Raji (cell line): Measurements from ENCODE around the gene PITPNB.
A peak's percentile ranks its signal among the peaks of the same experiment; 100 is the strongest.

Source experiments
- POLR2A ChIP-seq: IDR thresholded peaks from 2 replicates; pipeline ENCODE4 v1.6.1; 2011; ENCODE audit warnings: low read depth, low read length, control low read depth; ENCODE audit not compliant: insufficient read depth

Gene PITPNB

DNA sequence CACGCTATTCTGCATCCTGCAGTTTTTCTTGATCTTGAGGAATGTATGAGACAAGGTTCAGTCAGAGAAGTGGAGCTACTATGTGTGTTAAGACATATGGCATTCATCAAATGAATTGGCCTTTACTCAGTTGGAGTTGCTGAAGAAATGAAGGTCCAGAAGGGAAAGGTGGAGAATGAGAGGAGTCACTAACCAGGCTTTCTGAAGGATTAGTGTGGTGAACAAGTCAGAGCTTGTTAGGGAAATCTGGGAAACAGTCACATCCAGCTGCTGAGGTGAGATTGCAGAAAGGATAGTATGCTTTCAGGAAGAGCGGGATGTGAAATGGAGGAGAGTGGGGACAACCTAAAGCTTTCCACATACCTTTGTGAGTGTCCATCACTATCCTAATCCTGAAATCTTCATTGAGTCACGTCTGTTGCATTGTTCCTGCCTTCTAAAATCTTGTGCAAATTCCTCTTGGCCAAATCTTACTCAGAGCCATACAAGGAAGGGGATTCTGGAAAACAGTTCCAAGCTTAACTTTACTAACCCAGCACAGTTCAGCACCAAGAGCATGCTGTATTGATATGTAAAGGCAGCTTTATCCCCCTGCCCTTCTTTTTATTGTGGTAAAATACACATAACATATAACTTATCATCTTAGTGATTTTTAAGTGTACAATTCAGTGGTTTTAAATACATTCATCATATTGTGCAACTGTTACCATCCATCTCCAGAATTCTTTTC is 11.4 kb upstream of the PITPNB start:
- no peak for TF ChIP-seq POLR2A

DNA sequence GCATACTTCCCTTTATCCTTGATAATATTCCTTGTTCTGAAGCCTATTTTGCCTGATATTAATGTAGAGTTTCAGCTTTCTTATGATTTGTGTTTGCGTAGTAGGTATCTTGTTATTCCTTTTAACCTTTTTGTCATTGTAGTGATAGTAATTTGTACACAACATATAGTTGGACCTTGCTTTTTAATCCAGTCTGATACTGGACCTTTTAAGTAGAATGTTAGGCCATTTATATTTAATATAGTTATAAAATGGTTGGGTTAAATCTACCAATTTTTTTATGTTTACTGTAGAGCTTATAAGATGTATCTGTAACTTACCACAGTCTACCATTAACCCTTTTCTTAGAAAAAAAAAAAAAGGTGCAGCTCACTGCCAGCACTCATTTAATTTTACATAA is 8.6 kb upstream of the PITPNB start:
- TF ChIP-seq POLR2A = no peak

DNA sequence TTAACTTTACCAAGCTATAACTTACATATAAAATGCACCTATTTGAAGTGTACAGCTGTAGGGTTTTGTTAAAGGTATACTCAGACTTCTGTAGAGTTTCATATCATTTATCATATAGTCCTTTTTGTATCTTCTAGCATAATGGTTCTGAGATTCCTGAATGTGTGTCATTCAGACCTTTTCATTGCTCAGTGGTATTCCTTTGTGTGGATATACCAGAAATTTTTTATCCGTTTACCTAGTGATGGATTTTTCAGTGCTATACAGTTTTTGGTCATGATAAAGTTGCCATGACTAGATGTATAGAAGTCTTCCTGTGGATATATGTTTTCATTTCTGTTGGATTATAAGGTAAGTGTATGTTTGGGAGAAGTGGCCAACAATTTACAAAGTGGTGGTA is 6.3 kb upstream of the PITPNB start:
- TF ChIP-seq POLR2A = no peak

DNA sequence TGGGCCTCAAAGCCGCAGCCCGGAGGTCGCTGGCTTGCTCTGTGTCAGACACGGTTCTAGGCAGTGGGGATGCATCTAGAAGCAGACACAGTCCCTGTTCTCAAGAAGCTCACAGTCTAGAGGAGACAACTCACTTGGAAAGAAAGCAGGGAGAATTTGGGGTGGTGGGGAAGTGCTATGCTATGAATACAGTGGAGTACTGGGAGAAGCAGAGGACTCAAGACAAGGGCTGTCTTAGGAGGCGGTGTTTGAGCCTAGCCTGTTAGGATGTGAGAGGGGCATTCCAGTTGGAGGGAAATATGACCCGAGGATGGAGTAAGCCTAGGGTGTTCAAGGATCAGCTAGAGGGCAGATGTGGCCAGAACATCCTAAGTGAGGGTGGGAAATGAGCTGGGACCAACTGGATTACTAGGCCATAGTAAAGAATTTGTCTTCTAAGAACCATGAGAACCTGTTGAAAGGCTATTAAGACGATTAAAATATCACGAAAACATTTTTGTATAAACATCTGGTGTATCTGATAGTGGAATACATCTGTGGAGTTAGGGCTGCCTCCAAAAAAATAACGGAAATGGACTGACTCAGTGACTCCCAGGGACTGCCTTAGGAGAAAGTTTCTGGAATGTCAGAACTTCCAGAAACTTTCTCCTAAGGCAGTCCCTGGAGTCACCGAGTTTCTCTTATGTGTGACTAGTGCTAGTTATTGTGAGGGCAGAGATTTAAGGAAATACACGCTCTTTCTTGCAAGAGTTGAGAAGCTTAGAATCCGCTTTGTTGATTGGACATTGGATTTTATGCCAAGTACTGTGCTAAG is 1.1 kb upstream of the PITPNB start:
- no peak for TF ChIP-seq POLR2A

DNA sequence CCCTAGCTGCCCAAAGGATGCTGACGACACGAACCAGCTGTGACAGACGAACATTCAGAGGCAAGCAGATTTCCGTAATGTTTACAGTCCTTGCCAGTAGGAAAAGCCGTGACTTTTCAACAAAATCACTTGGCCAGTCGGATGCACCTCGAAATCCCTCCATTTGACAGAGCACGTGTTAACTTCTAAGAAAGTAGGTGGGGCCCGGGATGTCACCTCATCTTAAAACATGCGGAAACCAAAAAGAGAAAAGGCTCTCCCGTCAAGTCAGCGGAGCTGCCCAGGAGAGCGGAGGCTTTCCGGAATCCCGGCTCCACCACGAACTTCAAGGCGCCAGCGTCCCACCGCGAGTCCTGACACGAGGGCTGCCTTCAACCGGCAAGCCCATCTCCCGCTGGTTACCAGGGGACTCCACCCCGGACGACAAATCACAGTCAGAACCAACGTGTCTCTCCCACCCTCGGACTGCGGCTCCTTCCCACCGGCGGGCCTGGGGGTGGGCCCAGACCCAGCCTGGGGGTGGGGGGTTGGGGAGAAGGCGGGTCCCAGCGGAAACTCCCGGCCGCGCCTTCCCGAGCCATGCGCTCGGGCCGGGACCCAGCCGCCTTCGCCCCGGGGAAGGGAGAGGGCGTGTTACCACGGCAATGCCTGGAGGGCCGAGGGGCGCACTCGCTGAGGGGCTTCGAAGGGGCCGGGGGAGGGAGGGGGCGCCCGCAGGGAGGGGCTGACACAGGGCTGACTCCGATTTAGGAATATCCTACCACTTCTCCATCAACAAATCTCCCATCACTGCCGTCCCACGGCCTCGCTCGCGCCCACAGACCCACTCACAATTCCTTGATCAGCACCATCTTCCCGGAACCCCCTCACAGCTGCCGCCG is 475 bp downstream of the PITPNB start:
- TF ChIP-seq POLR2A = peak; percentile 79

DNA sequence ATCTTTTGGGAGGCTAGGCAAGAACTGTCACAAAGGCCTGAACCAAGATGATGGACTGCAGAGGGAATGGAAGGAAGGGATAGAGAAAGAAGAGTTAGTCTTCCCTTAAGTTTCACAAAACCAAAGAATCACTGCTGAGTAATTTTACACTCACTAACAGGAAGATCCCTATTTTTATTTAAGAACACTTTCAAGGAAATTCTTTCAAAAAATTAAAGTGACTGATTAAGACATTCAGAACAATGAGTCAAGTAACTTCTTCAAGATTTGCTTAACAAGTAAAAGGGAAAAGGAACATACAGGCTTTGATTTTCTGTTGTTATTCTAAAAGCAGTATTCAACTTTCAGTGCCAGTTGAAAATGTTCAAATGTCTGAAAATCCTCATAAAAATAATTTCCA is 3.1 kb downstream of the PITPNB start:
- TF ChIP-seq POLR2A = no peak

DNA sequence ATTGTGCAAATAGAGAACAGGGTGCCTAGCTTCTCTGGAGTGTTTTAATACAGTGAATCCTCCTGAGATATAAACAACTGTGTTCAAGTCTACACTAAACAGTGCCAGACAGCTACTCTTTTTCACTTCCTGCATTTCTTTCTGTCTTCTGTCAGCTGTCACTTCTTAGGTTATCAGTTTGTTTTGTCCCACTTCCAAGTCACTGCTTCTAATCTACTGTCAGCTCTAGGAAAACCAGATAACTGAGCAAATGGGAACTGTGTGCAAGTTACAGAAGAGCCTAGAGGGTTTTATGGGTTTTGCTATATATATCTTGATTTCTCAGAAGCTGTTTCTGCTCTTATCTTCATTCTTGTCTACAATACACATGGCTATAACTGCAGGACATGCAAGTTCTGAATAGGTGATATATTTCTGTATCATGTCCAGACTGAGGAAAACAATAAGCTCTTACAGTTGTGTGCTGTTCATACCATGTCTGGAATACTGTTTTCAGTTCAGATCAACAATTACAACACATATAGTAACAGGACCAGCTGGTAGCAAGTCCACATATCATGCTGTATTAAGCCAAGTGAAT is 5.8 kb downstream of the PITPNB start:
- TF ChIP-seq POLR2A = no peak

DNA sequence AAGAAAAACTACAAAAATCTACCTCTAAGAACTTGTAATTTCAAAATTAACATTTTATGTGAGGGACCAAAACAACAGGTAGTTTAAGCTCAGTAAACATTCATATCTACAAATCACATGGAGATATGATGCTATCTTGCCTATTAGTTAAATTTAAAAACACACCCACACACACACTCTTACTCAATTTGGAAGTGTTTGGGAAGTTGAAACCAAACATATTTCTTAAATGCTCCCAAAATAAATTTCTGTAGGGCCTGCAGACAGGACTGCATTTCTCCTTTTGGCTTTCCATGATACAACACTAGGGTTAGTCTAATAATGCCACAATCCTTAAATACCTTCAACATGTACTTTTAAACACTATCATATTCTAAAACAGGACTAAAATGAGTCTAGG is 7.0 kb downstream of the PITPNB start:
- no peak for TF ChIP-seq POLR2A

DNA sequence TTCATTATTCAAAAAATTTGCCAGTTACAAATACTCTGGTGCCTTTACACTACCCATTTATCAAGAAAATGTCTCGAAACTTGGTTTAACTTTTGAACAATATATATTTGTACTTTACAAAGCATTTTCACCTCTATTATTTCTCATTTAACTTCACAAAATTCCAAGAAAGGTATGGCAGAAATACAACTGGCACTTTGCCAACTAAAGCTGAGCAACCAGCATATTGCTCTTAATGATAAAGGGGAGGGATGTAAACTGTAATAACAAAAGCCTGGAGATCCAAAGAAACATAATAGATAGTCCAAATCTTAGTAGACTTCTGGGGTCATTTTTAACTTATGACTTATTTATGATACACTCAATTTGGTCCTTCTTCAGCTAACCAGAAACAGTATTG is 7.7 kb downstream of the PITPNB start:
- no peak for TF ChIP-seq POLR2A

DNA sequence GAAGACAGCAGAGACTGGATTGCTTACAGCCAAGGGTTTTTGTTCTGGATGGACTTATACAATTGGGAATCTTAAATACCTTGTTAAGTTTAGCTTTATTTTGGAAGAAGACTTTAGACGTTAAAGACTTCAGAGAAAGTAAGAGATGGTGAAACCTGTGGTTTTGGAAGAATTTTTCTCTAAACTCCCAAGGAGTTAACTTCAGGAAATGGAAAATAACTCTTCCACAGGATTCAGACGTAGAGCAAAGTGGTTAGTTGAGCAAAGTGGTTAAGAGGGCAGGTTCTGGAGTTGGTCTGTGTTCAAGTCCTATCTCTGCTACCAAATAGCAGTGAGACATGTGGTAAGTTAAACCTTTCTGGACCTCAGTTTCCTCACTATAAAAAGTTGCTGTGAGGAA is 12.8 kb downstream of the PITPNB start:
- no peak for TF ChIP-seq POLR2A

DNA sequence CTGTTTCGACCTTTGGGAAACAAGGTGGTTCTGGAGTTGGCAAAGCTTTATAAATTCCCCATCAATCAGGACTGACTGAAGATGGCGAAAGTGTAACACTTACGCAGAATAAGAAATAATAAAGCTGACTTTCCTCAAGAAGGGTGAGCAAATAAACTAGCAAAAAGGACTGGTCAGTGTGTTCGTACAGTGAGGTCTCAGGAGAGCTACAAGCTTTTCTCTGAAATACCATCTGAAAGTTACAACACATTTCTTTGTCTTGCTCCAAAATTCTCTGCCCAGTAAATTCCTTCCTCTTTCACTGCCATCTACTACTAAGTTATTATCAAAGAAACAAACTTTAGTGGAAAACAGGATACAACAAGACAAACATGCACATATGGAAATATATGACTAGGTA is 13.4 kb downstream of the PITPNB start:
- TF ChIP-seq POLR2A = no peak

DNA sequence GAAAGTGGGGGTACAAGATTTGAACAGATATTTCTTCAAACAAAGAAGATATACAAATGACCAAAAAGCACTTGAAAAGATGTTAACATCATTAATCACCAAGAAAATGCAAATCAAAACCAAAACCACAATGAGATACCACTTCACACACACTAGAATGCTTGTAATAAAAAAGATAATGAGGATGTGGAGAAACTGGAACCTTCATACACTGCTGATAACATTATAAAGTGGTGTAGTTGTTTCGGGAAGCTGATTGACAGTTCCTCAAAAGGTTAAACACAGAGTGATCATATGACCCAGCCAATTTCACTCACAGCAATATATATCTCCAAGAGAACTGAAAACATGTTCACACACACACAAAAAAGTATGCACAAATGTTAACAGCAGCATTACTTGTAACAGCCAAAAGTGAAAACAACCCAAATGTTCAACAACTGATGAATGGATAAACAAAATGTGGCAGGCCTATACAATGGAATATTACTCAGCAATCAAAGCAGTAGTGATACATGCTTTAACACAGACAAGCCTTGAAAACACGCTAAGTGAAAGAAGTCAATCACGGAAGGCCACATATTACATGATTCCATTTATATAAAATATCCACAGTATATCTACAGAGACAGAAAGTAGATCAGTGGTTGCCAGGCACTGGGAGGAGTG is 15.1 kb downstream of the PITPNB start:
- no peak for TF ChIP-seq POLR2A

DNA sequence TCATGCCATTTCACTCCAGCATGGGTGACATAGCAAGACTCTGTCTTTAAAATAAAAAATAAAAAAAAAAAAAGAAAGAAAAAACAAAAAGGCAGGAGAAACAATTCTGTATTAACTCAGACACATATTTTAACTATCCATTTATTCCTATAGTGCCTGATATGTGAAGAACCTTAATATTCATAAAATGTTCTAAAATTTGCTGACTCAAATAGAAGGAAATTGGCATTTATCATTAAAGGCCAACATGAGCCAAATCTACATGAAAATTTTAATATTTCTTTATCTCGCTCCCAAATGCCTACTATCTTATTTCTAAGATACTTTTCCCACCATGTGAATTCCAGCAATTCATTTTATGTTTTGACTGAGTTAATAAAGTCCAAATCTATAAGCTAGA is 18.9 kb downstream of the PITPNB start:
- no peak for TF ChIP-seq POLR2A

DNA sequence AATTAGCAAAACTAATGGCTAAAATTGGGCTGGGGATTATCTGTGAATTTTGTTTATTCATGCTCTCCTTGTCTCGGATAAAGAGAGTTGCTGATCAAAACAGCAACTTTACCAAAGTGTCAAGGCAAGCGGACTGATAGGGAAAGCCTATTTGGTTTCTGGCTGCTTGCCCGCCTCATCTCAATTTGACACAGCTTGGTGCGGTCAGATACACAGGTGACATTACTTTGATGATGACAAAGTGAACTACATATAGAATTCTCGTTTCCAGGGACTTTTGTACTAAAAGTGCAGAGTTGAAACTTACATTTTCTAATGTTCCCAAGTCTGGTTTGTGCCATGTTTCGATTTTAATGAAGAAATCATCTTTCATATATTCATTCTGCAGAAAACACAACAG is 22.8 kb downstream of the PITPNB start:
- TF ChIP-seq POLR2A = no peak

DNA sequence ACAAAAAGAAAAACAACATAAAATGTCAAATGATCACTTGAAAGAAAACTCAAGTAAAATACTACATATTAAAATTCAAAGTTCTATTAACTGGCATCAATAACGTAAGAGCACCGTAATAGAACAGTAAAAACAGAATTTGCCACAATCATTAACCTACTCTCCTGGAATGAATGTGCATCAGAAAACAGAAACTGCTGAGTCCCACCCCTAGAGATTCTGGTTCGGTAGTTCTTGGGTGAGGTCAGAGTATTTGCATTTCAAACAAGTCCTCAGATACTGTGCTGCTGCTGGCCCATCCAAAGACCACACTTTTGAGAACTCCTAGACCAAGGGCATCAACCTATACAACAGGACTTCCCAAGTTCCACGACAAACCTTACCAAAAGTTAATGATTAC is 23.5 kb downstream of the PITPNB start:
- no peak for TF ChIP-seq POLR2A

DNA sequence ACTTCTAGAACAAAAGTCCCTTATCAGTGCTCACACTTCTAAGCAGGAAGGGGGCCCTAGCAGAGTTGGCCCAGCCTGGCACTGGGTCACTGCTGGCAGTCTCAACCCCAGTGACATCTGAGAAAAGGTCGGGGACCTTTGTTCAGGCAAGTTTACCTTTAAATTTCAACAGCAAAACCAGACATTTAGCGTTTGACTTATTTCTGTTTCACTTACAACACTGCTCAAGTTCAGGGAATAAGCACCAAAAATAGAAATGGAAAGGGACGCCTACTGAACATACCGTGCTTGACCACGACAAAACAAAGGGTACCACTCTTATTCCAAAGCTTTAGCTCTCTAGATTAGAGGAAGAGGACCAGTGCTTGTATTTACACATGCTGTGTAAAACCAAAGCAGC is 26.2 kb downstream of the PITPNB start:
- TF ChIP-seq POLR2A = no peak
